Activated T-cell treated with anti-CD3 and anti-CD28 coated beads for 24 hours (primary cell): Measurements from ENCODE around the gene CRIP2.

Experiments
- DNase-seq: peaks from one replicate; pipeline ENCODE4 v3.0.0-alpha.2; 2020; ENCODE audit warnings: low read depth

Gene CRIP2

GRCh38 chr14:105487986-105488777 is 13.6 kb downstream of the CRIP2 start:
- no peak for DNase-seq

DNA sequence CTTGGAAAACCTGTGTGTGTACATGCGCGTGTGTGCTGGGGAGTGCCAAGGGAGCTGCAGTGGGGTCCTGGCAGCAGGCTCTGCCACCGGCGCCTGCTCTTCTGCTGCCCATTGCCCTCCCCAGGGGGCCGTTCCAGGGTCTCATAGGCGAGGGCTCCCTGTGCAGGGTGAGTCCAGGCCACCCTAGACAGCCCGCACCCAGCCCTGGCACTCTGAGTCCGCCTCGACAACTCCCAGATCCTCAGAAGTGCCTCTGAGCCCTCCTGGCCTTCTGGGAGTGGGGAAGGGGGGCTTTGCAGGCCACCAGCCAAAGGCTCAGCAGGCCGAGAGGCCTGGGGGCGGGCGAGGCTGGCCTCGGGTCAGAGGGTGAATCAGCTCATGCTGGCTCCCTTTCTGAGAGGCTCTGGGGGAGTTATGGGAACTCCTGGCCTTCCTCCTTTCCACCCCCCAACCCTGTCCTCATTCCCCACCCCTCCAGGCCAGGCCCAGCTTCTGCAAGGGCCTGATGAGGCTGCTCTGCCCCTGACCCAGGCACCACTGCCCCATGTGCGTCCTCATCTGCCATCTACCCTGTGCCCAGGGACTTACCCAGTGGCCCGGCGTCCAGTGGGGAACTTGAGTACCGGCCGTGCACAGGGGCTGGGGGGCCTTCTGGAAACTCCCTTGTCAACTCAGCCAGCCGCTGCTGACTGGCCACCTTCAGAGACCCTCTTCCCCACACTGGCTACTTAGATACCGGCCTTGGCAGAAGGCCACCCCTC is 14.3 kb downstream of the CRIP2 start:
- no peak for DNase-seq

DNA sequence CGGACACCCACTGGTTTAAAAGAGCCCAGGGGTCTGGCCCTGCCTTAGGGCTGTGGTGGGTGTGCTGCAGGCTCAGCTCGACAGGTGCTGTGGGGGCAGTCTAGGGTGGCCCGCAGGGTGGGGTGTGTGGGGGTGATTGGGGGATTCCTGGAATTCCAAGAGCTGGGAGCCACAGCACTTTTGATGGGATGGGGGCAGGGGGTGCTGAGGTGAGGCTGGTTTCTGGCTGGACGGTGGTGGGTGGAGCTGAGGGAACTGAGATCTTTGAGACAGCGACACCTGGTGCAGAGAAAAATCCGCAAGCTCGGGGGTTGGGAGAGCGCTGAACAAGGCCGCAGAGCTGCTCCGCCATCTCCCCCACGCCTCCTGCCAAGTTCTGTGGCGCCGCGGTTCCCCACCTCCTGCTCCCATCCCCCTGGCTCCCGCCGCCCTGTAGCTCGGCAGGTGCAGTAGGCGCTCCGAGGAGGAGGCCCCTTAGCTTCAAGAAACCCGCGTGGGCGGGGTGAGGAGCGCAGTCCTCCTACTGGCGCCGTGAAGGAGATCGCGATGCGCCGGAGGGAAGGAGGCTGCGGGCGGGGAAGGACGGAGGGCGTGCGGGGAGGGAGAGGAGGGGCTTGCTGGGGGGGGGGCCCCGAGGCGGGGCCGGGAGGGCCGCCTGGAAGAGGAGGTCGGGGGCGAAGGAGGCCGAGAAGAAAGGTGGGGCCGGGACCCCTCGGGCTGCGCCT is 15.1 kb downstream of the CRIP2 start:
- DNase-seq, result peak; percentile 77

GRCh38 chr14:105490267-105490571 is 15.6 kb downstream of the CRIP2 start:
- DNase-seq, result no peak

DNA sequence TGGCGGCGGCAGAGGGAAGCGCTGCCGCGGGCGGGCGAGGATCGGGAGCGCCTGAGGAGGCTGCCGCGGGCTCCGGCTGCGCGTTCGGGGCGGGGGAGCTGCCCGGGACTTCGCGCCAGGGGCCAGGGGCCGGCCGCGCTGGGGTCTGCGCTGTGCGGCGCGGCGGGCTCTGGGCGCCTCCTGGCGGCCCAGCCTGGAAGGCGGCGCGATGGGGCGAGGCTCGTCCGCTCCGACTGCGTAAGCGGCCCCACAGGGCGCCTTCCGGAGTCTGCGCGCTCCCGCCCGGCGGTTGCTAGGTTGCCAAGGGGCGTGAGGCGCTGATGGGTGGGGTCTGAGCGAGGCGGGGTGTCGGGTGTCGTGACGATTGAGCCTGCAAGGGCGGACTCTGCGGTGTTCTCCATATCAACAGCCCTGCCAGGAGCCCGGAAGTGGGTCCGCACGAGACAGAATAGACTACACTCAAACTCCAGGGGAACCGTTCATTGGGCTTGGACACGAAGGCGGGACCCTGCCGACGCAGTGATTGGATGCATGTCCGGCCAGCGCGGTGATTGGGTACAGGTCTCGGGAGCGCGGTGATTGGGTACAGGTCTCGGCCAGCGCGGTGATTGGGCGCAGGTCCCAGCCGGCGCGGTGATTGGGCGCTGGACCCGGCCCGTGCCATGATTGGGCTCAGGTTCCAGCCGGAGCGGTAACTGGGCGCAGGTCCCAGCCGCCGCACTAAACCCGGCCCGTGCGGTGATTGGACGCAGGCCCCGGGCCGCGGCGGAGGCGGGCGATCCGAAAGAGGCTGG is 16.1 kb downstream of the CRIP2 start, which contains the start of gene TEDC1:
TEDC1 (plus strand) TSS at position 675 of the 794 bp plus-strand sequence. CDS start 130 bp downstream, outside the sequence.
- peak; percentile 99 for DNase-seq

GRCh38 chr14:105491366-105491973 is 16.8 kb downstream of the CRIP2 start:
- peak; percentile 82 for DNase-seq

GRCh38 chr14:105492031-105492970 is 17.7 kb downstream of the CRIP2 start:
- DNase-seq, result no peak

DNA sequence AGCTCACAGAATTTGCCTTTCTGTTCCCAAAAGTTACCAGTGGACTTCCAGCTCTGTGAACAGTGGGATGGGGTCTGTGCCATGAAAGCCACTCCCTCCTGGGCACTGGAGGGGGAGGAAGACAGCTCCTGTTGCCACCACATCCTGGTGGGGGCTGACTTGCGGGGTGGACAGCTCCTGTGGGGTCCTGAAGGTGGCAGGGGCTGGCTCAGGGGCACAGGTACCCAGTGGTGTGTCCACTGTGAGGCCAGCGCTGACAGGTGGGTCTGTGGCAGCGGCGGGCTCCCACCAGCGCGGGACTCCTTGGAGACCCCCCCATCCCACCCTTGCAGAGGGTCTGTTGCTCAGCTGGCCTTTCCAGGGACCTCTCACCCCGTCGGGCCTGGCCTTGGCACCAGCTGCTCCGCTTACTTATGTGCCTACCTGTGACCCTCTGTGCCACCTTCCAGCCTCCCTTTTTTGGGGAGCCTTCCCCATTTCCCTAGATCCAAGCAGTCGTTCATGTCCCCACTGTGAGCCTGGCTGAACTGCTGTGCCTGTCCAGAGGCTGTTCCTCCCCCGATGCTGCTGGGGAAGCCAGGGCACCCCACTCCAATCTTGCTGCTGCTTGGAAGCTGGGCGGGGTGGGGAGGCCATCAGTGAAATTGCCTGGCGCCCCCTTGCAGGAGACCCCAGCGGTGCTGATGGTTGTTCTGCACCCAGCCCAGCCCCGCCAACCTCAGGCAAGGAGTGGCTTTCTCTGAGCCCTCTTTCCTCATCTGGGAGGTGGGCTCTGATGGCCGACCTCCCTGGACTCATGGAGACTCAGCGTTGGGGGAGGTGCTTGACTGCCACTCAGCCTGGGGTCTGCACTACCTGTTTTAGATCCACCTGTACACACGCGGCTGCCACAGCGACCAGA is 18.6 kb downstream of the CRIP2 start:
- no peak for DNase-seq

DNA sequence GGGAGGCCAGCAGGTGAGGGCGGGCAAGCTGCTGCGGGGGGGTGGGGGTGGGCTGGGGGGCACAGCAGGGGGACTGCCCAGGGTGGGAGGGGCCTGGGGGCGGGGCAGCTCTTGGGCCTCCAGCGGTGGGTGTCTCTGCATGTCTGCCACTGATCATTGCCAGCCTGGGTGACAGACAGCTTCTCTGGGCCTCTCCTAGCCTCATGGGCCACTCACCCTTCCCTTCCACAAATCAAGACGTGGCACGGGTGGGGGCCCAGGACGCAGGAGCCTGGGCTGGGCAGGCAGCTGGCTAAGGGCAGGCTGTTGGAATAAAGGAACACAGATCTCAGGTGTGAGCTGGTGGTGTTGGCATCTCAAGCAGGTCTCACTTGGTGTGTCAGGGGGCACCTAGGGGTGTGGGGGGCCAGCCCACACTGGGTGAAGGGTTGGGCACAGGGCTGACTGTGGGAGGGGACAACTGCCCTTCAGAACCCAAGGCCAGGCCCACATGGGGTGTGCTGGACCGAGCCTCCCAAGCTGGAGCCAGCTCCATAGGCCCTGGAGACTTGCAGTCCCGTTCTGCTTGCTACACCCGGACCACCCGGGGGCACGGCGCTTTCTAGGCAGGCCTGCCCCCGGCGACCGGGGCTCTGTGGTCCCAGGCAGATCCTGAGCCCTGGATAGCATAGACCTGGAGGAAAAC is 19.4 kb downstream of the CRIP2 start:
- no peak for DNase-seq

GRCh38 chr14:105494606-105494929 is 19.9 kb downstream of the CRIP2 start:
- no peak for DNase-seq

- DNase-seq, result no peak
These were observed 20.7 kb downstream of the CRIP2 start for GRCh38 chr14:105495101-105495989.

GRCh38 chr14:105495990-105496830 is 21.6 kb downstream of the CRIP2 start:
- no peak for DNase-seq

GRCh38 chr14:105496831-105497591 is 22.4 kb downstream of the CRIP2 start:
- DNase-seq, result no peak

- DNase-seq, result no peak
These were observed 23.2 kb downstream of the CRIP2 start for GRCh38 chr14:105497671-105498429.
